Measurements from ENCODE around the gene CHCHD6.

DNA sequence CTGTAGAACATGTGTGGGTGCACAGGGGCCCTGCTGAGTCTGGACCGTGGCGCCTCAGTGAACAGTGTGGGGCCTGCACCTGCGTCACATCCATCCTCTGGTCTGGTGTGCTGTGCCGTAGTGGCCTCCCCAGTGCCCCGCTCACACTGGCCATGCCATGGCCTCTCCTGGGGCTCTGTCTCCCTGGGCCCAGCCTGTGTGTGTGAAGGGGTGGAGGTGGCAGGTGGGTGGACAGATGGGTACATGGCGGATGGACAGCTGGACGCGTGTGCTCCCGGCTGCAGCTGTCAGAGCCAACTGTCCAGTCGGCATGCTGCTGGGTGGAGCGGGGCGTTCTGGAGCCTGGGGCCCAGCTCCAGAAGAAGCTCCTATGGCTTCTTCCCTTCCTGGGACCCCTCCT lies 296.7 kb downstream of the CHCHD6 start:
- TF ChIP-seq, protein P1, sequence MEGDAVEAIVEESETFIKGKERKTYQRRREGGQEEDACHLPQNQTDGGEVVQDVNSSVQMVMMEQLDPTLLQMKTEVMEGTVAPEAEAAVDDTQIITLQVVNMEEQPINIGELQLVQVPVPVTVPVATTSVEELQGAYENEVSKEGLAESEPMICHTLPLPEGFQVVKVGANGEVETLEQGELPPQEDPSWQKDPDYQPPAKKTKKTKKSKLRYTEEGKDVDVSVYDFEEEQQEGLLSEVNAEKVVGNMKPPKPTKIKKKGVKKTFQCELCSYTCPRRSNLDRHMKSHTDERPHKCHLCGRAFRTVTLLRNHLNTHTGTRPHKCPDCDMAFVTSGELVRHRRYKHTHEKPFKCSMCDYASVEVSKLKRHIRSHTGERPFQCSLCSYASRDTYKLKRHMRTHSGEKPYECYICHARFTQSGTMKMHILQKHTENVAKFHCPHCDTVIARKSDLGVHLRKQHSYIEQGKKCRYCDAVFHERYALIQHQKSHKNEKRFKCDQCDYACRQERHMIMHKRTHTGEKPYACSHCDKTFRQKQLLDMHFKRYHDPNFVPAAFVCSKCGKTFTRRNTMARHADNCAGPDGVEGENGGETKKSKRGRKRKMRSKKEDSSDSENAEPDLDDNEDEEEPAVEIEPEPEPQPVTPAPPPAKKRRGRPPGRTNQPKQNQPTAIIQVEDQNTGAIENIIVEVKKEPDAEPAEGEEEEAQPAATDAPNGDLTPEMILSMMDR (IDR thresholded peaks at IDR 0.05; ENCODE audit: insufficient read depth, low read length, poor library complexity, severe bottlenecking), result no peak
- no peak for TF ChIP-seq EZH2phosphoT487 (conservative IDR thresholded peaks at IDR 0.05; ENCODE audit: low read length)
